Hematopoietic multipotent progenitor cell treated with erythropoietin and hydrocortisone succinate and interleukin-3 and kit ligand, for 15 days (in vitro differentiated cells): ENCODE measurements around the gene SNX9.

ENCODE experiments used
- DNase-seq: peaks from one replicate; pipeline ENCODE4 v3.0.0-alpha.2; 2015; ENCODE audit warnings: low spot score

SNX9 gene

GRCh38 chr6:157978021-157978783 is 155.2 kb downstream of the SNX9 start:
- no peak for DNase-seq

DNA sequence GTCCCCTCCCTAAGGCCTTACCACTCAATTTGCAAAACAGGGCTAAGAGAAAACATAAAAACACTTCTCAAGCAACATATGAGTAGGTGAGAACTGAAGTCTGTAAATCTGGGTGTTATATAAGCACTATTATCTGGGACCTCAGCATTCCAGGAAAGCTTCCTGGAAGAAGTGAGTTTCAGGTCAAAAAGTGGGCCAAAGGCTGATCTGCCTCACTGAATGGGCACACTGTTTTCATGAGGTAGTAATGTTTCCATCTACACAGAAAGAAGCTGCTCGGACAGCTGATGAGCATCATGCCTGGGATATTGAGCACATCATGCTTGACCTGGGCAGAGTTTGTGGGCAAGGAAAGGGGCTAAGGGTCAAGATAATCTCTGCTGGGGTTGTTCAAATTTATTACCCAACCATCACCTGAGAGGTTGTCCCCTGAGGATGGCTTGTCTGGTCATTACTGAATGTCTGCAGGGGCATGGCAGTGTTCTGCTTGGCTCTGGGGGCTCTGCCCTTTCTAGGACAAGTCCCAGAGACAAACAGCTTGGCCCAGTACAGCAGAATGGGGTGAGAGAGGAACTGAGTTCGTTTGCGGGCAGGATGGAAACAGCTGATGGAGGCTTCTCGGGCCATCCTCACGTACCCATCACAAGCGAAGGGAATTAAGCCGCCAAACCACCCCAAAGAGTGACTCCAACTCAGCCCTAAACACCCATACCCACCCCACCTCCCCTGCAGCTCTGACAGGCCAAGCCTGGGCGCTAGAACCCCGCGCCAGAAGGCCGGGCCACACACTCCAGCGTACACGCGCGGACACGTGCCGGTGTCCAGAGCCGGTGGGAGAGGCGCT is 157.5 kb downstream of the SNX9 start:
- no peak for DNase-seq

DNA sequence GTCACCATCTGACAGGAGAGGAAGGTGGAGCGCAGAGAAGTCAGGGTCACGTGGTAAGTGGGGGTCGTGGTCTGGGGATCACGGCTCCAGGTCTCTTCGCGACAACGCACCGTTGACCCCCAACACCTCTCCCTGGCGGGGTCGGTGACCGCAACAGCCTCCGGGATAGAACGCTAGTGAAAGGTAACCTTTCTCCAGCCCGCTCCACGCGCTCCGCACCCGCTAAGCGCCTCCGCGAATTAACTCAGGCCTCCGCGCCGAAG is 158.0 kb downstream of the SNX9 start:
- no peak for DNase-seq

DNA sequence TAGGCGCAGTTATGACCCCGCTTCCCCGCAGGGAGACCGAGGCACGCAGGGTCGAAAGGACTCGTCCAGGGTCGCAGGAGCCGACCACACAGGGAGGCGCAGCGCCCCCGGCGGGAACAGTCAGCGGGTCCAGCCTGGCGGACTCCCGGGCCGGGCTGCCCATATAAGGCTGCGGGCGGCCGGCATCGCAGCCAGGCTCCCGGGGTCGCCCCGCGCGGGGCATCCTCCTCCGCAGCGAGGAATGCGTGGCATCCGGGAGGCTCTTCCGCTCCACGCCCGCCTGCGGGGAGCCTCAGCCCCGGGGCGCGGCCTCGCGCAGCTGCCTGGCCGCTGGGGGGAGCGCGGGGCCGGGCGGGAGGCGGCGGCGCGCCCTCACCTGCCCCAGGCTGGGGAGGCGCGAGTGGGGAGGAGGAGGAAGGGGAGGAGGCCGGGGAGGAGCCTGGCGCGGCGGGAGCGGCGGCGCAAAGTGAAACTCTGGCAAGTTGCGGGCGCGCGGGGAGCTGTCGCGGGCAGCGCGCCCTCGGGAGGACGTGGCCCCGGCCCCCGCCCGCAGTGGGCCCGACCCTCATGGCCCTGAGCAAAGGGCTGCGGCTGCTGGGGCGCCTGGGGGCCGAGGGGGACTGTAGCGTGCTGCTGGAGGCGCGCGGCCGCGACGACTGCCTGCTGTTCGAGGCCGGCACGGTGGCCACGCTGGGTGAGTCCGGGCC is 158.5 kb downstream of the SNX9 start, which contains the start of gene SYNJ2:
Gene SYNJ2, plus strand, starts transcription at position 469 of the 707 bp plus-strand sequence. Its CDS starts 99 bp downstream, at position 568.
- peak; percentile 55 for DNase-seq

GRCh38 chr6:157982102-157982562 is 159.1 kb downstream of the SNX9 start:
- no peak for DNase-seq

- no peak for DNase-seq
Measured at GRCh38 chr6:157982563-157983405, 159.7 kb downstream of the SNX9 start.

DNA sequence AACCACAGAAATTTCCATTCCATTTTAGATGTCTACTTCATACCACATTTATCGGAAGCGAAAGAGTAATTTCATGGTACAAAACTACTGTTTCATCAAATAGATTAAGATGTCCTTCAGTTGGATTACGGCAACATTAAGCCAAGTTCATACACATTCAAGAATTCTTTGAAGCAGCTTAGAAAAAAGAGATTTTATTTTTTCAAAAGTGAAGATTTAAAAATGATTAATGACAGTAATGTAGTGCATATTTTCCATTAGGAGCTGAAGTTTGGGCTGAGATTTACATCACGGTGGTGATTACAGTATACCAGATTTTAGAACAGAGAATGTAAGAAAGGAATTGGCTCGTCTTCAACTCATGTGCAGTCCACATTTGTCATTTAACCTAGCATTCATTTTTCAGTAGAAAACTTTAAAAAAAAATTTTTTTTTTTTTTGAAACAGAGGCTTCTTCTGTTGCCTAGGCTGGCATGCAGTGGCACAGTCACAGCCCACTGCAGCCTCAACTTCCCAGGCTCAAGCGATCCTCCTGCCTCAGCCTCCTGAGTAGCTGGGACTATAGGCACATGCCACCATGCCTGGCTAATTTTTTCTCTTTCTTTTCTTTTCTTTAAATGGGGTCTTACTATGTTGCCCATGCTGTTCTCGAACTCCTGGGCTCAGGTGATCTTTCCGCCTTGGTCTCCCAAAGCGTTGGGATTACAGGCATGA is 160.5 kb downstream of the SNX9 start:
- no peak for DNase-seq

GRCh38 chr6:157984128-157984527 is 161.1 kb downstream of the SNX9 start:
- DNase-seq, result no peak

DNA sequence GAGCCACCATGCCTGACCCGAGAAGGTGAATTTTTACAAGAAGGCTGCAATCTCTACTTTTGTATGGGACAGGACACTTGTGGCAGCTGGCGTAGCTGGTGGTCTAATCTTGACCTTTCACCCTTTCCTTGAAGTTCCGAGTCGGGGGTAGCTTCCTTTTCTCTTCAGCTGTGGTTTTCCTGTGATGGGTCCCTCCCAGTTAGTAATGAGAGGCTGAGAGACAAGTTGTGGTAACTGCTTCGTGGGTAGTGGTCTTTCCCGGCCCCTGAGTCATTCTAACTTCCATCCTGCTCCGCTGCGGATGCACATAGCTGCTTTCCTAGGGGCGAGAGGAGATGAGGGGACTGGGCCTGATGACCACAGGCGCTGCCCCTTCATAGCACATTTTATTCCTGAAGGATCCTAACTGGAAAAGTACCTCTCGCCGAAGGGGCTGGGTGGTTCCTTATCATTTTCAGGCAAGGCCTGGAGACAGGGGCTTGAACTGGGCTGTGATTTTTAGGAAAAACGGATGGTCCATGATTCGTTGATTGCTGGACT is 161.7 kb downstream of the SNX9 start:
- no peak for DNase-seq

DNA sequence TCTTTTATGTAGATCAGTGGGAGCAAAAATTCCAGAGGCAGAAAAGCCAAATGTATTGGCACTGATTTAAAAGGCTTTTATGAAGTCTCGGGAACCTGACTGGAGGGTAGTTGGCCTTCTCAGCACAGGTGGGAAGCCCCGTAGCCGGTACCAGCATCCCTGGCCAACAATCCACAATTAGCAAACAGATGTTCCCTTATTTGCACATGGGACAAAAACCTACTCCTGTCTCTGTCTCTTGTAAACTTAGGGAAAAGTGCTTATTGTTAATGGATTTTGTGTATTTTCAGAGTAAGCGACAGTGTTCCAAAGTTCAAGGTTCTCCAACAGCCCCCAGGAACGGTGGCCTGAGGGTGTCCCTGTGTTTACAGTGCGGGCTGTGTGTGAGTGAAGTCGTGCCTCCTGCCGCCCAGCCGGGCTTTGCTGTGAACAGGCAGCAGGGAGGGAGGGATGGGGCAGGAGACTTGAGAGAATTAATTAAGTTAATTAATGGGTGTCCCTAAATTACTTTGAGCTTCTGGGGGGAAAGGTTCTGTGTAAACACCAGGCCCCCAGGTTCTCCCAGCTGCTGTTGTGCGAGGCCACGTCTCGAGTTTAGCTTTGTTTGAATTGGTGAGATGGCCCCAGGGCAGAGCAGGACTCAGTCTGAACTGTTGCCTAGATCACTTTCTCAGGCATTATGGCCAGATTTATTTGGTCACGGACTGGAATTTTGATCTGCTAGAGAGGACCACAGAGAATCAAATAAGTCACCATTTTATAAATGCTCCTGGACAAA is 162.5 kb downstream of the SNX9 start:
- no peak for DNase-seq

GRCh38 chr6:157987788-157988699 is 165.0 kb downstream of the SNX9 start:
- no peak for DNase-seq

DNA sequence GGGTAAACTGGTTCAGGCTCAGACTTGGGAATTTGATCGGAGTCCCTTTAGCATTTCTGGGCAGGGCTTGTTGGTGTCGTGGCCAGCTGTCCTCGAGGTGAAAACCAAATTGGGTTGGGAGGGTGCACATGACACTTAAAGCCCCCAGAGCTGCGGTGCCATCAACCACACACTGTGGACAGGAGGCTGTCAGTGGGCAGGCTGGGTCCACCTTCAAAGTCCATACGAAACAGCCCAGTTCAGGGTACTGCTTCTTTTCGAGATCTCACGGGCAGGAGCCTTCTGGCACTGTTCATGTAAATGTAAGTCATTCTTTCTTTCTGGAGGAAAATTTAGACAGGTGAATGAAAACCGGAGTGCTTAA is 165.6 kb downstream of the SNX9 start:
- no peak for DNase-seq

- no peak for DNase-seq
Measured at GRCh38 chr6:157989541-157990289, 166.7 kb downstream of the SNX9 start.

DNA sequence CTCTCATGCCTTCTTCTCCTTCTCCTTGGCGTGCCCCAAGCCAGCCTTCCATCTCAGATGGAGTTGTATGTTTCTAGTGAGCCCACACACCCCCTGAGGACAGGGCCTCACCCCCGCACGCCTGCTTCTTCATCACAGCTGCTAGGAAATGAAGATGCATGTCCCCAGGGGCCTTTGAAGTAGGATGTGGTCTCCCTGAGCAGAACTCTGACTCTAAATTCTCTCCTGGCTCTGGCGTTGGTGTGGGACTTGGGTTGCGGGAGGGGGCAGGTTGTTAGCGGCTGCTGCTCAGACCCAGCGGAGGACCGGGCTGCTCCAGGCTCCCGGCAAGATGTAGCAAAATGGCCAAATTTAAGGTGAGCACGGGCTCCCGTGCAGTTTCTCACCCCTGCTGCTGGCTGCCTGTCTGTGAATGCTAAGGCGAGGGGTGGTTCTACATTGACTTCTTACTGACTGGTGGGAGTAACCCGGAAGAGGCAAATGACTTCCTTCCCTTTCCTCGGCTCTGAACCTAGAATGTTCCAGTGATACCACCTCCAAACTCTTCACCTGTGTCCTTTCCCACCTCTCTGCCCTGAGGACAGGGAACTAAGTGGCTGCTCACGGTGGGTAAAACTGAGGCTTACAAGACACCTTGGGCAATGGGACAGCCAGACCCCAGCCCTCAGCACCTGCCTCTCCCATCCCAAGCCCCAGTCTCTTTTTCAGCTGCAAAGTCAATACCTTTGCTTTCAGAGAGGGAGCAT is 167.4 kb downstream of the SNX9 start:
- no peak for DNase-seq

DNA sequence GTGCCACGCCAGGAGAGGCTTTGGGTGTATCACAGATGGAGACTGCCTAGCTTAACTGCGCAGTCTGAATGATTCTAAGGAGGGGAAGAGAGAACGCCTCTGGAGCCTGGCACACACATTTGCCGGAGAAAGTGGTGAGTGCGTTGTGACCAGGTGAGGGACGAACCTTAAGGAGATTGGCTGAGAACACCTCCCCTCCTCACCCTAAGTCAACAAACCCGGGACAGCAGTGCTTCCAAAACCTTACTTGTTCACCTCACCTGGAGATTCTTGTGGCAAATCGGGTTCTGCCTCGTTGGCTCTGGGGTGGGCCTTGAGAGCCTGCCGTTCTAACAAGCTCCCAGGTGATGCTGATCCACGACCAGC is 168.0 kb downstream of the SNX9 start:
- DNase-seq, result no peak

DNA sequence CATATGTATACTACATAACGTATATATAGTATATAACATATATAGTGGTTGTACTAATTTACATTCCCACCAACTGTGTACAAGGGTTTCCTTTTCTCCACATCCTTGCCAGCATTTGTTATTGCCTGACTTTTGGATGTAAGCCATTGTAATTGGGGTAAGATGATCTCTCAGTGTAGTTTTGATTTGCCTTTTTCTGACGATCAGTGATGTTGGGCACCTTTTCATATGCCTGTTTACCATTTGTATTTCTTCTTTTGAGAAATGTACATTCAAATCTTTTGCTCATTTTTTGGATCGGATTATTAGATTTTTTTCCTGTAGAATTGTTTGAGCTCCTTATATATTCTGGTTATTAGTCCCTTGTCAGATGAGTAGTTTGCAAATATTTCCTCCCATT is 170.0 kb downstream of the SNX9 start:
- DNase-seq, result no peak

DNA sequence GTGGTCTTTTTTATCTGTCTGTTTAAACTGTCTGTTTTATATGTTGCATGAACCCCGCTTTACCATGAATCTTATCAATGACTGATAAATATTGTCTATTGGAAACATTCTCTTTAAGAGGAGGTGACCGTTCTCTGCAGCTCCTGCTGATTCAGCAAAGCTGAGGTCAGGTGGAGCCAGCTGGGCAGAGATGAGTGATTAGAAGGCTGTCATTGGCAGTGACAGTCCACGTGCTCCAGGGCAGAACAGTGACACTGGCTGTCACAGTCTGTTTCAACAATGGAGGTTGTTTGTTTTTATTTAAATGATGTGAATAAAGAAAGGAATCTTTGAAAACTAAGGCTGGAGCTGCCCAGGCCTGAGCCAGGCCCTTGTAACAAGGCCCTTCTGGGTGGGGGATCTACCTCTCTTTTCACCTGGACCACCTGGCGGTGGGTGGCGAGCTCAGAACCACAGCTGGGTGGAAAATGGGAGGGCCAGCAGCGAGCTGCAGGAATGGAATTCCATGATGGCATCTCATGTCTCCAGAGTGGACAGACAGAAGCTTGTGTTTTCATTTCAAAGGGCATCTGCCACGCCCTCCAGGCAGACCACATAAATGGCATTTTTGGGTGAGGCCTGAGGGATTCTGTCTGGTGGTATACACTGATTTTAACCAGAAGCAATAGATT is 171.2 kb downstream of the SNX9 start:
- DNase-seq, result no peak
